PC-9 (cell line): ENCODE measurements around the gene UNC13C. TPM values are rescaled to one million over a fixed set of nuclear protein-coding genes. Genes with fewer than 3 reads are reported as not detected.
A peak's percentile ranks its signal among the peaks of the same experiment; 100 is the strongest.
"Not testable (repeated sequence)": the region's sequence is repeated elsewhere in the genome, so short reads cannot be mapped to it uniquely, and the experiment has no call there.

Source experiments
- Bru-seq: library from RNA; stranded (reverse); fragments of 400-500 nt; gene quantifications from one replicate; lab custom pipeline; 2021; lab: Mats Ljungman, UMichigan
- BruChase-seq, 2 experiments: library from RNA; stranded (reverse); fragments of 400-500 nt; gene quantifications; one replicate each; lab custom pipeline; 2021; lab: Mats Ljungman, UMichigan
- BruUV-seq: library from RNA; stranded (reverse); fragments of 400-500 nt; replicated peaks from 2 replicates; lab custom pipeline; 2021; lab: Mats Ljungman, UMichigan
- CTCF ChIA-PET: fragments of 300-600 bp; sonication (Branson Sonifier 250); formaldehyde crosslinking; loops from one replicate; lab custom pipeline; 2022; ENCODE audit warnings: antibody characterized with exemption; lab: Charles Lee
- POLR2A ChIA-PET: fragments of 300-600 bp; sonication (Branson Sonifier 250); formaldehyde crosslinking; loops from one replicate; lab custom pipeline; 2022; ENCODE audit warnings: antibody characterized with exemption; ENCODE audit not compliant: unreplicated experiment; lab: Charles Lee
- DNase-seq, 2 experiments: peaks; one replicate each; pipeline versions ENCODE4 v3.0.0 to v3.0.0-alpha.2; 2015 to 2022; ENCODE audit warnings: mixed read lengths in 1 of 2
- H2AFZ ChIP-seq: fragments of 200-600 bp; sonication (generic); 2 replicates; pipeline ENCODE4 v1.8.1; 2017; ENCODE audit warnings: antibody characterized with exemption
- H3F3A ChIP-seq: fragments of 200-600 bp; sonication (generic); 2 replicates; pipeline ENCODE4 v1.8.1; 2017; ENCODE audit warnings: antibody characterized with exemption, mild to moderate bottlenecking, low read depth; ENCODE audit not compliant: insufficient read depth
- H3K27ac ChIP-seq: fragments of 200-600 bp; sonication (generic); 2 replicates; pipeline ENCODE4 v1.6.1; 2016; ENCODE audit warnings: mixed run types
- H3K27me3 ChIP-seq: fragments of 200-600 bp; sonication (generic); 2 replicates; pipeline ENCODE4 v1.6.1; 2016; ENCODE audit warnings: low read depth, mixed run types; ENCODE audit not compliant: insufficient read depth
- H3K36me3 ChIP-seq: fragments of 200-600 bp; sonication (generic); 2 replicates; pipeline ENCODE4 v1.6.1; 2016; ENCODE audit warnings: low read depth, mixed run types
- H3K4me1 ChIP-seq: fragments of 200-600 bp; sonication (generic); replicated peaks from 2 replicates; pipeline ENCODE4 v1.6.1; 2016; ENCODE audit warnings: mixed run types; ENCODE audit not compliant: insufficient read depth
- H3K4me2 ChIP-seq: fragments of 200-600 bp; sonication (generic); 2 replicates; pipeline ENCODE4 v1.6.1; 2017; ENCODE audit warnings: mixed run types
- H3K4me3 ChIP-seq: fragments of 200-600 bp; sonication (generic); 2 replicates; pipeline ENCODE4 v1.6.1; 2016; ENCODE audit warnings: mixed run types
- H3K79me2 ChIP-seq: fragments of 200-600 bp; sonication (generic); 2 replicates; pipeline ENCODE4 v1.6.1; 2017; ENCODE audit warnings: low read depth, mixed run types
- H3K9me2 ChIP-seq: fragments of 200-600 bp; sonication (generic); 2 replicates; pipeline ENCODE4 v1.8.1; 2017; ENCODE audit warnings: mild to moderate bottlenecking; ENCODE audit not compliant: insufficient read depth
- H3K9me3 ChIP-seq: fragments of 200-600 bp; sonication (generic); 2 replicates; pipeline ENCODE4 v1.8.1; 2016; ENCODE audit warnings: low read depth; ENCODE audit not compliant: insufficient read depth
- H4K20me1 ChIP-seq: fragments of 200-600 bp; sonication (generic); 2 replicates; pipeline ENCODE4 v1.8.1; 2017; ENCODE audit not compliant: insufficient read depth
- EZH2 ChIP-seq: fragments of 200-600 bp; sonication (generic); IDR thresholded peaks from 2 replicates; pipeline ENCODE4 v1.8.0; 2017; ENCODE audit warnings: antibody characterized with exemption, low read depth
- intact Hi-C: fragments of 100-400 bp; cut with micrococcal nuclease; formaldehyde crosslinking; loops from one replicate; pipeline ENCODE4 v1.10.0; 2022; ENCODE audit not compliant: unreplicated experiment
- long read RNA-seq: library from polyadenylated mRNA; stranded (forward); transcript quantifications from one replicate; pipeline ENCODE4 v2.0.0, GENCODE V29; 2022
- total RNA-seq: library from RNA; stranded (reverse); gene quantifications from 2 replicates; pipeline ENCODE4 v1.2.3, GENCODE V29; 2021
- TF ChIP-seq, protein P1 (sequence below): fragments of 200-600 bp; sonication (generic); conservative IDR thresholded peaks from 2 replicates; pipeline ENCODE4 v1.6.1; 2017; ENCODE audit warnings: mixed run types, antibody characterized with exemption, mild to moderate bottlenecking, moderate library complexity

UNC13C gene
- total RNA-seq (not detected in 2 replicates), Bru-seq, nascent RNA (percentile 0 among the genes with signal in this experiment), BruChase-seq, experiment 1, labeled RNA remaining after a 2-hour chase (percentile 0 among the genes with signal in this experiment), BruChase-seq, experiment 2, labeled RNA remaining after a 6-hour chase (percentile 0 among the genes with signal in this experiment)
- long read RNA-seq: 0 reads

- Histone ChIP-seq H3K4me1 (no peaks in the 10 kb centered on the region), H3K9me3 (no peaks in the 10 kb centered on the region), H3K79me2 (no peaks in the 10 kb centered on the region), H3K36me3 (no peaks in the 10 kb centered on the region), H3F3A (no peaks in the 10 kb centered on the region), H4K20me1 (no peaks in the 10 kb centered on the region), H3K9me2 (no peaks in the 10 kb centered on the region), H3K27ac (no peak within 1 kb of the TSS), H3K4me3 (no peak within 1 kb of the TSS), H3K4me2 (no peak within 1 kb of the TSS), H2AFZ (no peak within 1 kb of the TSS), H3K27me3 (peaks cover 14% of the 10 kb centered on the region; the same call in 1 of the 2 replicates)
- ChIA-PET POLR2A (no interaction called here), CTCF (no interaction called here)
- no TSS peak for BruUV-seq
- intact Hi-C loops: no loop called here
- TF ChIP-seq EZH2: no peak
- TF ChIP-seq, protein P1, sequence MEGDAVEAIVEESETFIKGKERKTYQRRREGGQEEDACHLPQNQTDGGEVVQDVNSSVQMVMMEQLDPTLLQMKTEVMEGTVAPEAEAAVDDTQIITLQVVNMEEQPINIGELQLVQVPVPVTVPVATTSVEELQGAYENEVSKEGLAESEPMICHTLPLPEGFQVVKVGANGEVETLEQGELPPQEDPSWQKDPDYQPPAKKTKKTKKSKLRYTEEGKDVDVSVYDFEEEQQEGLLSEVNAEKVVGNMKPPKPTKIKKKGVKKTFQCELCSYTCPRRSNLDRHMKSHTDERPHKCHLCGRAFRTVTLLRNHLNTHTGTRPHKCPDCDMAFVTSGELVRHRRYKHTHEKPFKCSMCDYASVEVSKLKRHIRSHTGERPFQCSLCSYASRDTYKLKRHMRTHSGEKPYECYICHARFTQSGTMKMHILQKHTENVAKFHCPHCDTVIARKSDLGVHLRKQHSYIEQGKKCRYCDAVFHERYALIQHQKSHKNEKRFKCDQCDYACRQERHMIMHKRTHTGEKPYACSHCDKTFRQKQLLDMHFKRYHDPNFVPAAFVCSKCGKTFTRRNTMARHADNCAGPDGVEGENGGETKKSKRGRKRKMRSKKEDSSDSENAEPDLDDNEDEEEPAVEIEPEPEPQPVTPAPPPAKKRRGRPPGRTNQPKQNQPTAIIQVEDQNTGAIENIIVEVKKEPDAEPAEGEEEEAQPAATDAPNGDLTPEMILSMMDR: no peak
- DNase-seq: no peak
Observed at GRCh38 chr15:53978253-53978906, at the start of gene UNC13C. UNC13C (plus strand) TSS chr15:53978441; CDS start chr15:54012904, 34,463 bp downstream.

DNA sequence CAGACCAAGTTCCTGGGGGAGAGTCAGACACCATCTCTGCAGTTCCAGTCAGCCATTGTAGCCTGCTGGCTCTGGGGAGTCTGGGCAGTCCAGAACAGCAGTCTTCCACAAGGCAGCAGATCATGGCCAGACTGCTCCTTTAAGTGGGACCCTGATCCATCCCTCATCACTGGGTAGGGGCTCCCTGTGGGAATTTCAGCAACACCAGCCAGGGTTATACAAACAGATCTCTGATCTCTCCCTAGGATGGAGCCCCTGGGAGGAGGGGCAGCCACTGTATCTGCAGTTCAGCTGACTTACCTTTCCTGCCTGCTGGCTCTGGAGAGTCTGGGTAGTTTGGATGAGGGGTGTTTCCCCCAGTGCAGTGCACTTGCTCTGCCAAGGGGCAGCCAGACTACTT, 42.1 kb upstream of the UNC13C start:
- CTCF ChIA-PET: no interaction called here
- no TSS peak for BruUV-seq

DNA sequence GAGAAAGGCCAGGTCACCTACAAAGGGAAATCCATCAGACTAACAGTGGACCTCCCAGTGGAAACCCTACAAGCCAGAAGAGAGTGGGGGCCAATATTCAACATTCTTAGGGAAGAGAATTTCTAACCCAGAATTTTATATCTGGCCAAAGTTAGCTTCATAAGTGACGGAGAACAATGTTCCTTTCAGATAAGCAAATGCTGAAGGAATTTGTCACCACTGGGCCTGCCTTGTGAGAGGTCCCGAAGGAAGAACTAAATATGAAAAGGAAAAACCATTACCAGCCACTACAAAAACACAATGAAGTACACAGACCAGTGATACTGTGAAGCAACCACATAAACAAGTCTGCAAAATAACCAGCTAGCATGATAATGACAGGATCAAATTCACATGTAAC, 40.6 kb upstream of the UNC13C start:
- CTCF ChIA-PET, H3K27me3 ChIP-seq, H3K27ac ChIP-seq, H4K20me1 ChIP-seq, H3K4me2 ChIP-seq, POLR2A ChIA-PET, intact Hi-C loops, DNase-seq, H3K9me3 ChIP-seq, H3K9me2 ChIP-seq, H3K4me1 ChIP-seq, H3K4me3 ChIP-seq, H3F3A ChIP-seq, H2AFZ ChIP-seq, BruUV-seq, H3K36me3 ChIP-seq, H3K79me2 ChIP-seq: not testable (repeated sequence)

More for the DNA sequence above, 42.1 kb upstream of the UNC13C start:
- Histone ChIP-seq H3K79me2 (no peaks in the 10 kb centered on the region), H3K4me3 (no peak overlapping the region), H3K4me2 (no peak overlapping the region), H4K20me1 (no peaks in the 10 kb centered on the region), H3K9me3 (no peaks in the 10 kb centered on the region), H3K36me3 (no peaks in the 10 kb centered on the region), H3K4me1 (no peaks in the 10 kb centered on the region), H2AFZ (no peak overlapping the region), H3K9me2 (no peaks in the 10 kb centered on the region), H3K27me3 (no peaks in the 10 kb centered on the region), H3F3A (no peaks in the 10 kb centered on the region), H3K27ac (no peak overlapping the region)
- DNase-seq: no peak
- intact Hi-C loops: no loop called here
- TF ChIP-seq EZH2: no peak
- TF ChIP-seq, protein P1: no peak
- POLR2A ChIA-PET: no interaction called here
